Sigmoid colon (tissue), 4 donors: Measurements from ENCODE around the gene CD63.

Source experiments
- CTCF ChIP-seq, 4 experiments: fragments of 450-650 bp in 3 of 4; fragments of 200-600 bp in 1 of 4; IDR thresholded peaks; one replicate each; pipeline ENCODE4 v1.5.1; 2016 to 2019; ENCODE audit warnings: antibody characterized with exemption in 4 of 4, mild to moderate bottlenecking in 3 of 4, moderate library complexity in 2 of 4
- EP300 ChIP-seq, 4 donors: sonication (generic); formaldehyde crosslinking; IDR thresholded peaks; one replicate each; pipeline ENCODE4 v1.6.1; 2017; ENCODE audit warnings: antibody characterized with exemption in 4 of 4
- POLR2A ChIP-seq, 2 donors: fragments of 450-650 bp; IDR thresholded peaks; one replicate each; pipeline ENCODE4 v1.6.1; 2016; ENCODE audit warnings: antibody characterized with exemption in 2 of 2, mild to moderate bottlenecking in 2 of 2, moderate library complexity in 2 of 2
- POLR2AphosphoS5 ChIP-seq, 4 donors: sonication (generic); formaldehyde crosslinking; IDR thresholded peaks; one replicate each; pipeline ENCODE4 v1.6.1; 2017; ENCODE audit warnings: antibody characterized with exemption in 4 of 4

GRCh38 chr12:55767156-55767555, 38.3 kb upstream of the CD63 start:
- TF ChIP-seq CTCF (IDR thresholded peaks at IDR 0.05) (no peak), POLR2AphosphoS5 (IDR thresholded peaks at IDR 0.05) (no peak), POLR2A (IDR thresholded peaks at IDR 0.05) (no peak), EP300 (IDR thresholded peaks at IDR 0.05) (no peak)
